Fibroblast of upper back skin (primary cell): ENCODE data around the gene NRXN2.

Experiments
- DNase-seq: peaks from one replicate; pipeline ENCODE4 v3.0.0-alpha.2; 2013

NRXN2 gene

DNA sequence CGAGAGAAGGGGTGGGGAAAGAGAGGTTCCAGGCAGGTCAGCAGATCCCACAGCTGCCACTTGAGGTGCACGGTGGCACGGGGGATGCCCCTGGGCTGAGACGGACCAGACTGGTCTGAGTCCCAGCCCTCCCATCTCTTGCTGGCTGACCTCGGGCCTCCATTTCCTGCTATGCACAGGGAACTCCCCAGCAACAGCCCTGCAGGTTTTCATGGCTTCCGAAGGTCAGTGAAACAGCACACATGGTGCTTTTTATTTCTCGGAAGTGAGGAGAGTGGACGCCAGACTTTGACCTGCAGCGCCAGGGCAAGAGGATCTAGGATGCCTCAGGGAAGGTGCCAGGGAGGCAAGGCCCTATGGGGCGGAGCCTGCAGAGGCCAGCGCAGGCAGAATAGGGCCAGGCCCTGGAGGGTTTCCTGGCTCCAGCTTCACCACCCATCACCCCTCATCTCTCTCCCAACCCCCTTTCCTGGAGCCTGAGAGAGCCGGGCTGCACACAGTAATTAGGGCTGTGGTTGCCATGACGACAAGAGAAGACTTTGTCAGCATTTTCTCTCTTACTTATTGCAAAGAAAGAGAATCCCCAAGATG lies 102.5 kb downstream of the NRXN2 start:
- DNase-seq = peak; percentile 29

- DNase-seq = peak; percentile 65
Observed at GRCh38 chr11:64619811-64620380, 103.1 kb downstream of the NRXN2 start.

DNA sequence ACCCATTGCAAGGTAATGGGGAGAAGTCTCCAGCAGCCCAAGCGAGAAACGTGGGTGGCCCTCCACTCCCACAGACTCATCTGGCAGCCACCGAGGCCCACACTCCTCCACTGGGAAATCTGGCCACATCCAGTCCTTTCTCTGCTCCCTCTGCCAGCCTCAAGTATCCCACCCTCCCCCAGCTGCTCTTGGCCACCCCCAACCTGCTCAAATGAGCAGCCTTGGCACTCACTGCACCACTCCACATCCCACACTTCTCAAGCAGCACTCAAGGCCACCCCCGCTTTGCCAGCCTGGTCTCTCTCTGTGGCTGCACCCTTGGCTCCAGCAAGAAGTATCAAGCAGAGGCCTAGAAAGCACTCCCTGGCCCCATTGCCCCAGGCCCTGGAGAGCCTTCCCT lies 103.8 kb downstream of the NRXN2 start:
- DNase-seq = no peak

GRCh38 chr11:64616817-64617216 lies 106.2 kb downstream of the NRXN2 start:
- no peak for DNase-seq

DNA sequence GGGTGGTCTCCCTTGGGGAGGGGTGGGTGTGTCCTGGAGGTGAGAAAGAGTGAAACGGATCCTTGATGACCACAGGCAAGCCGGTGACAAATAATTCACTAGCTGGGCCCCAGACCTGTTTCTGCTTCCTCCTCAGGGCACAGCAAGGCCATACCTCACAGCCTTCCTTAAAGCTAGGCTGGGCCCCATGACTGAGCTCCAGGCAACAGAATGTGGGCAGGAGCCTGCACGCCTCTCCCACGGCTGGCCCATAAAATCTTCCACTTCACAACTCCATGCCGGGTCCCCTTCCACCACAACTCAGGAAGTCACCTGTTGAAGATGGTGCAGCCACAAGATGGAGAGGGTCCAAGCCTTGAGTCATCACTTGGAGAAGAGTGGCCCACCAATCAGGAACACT lies 108.1 kb downstream of the NRXN2 start:
- no peak for DNase-seq

DNA sequence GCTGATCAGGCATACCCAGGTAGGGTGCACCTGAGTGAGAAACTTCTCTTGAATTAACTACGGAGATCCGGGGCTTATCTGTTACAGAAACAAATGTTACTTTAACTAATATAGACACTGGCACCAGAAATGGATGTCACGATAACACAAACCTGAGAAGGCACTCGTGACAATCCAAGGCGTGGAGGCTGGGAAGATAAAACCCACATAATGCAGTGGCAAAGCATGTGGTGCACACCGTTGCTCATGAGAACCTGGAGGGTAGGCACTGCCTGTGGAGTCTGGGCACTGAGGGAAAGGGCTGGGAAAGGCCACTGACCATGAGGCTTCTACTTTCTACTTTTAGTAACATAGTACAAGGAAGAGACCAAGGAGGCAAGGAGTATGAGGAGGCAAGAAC lies 109.3 kb downstream of the NRXN2 start:
- no peak for DNase-seq

DNA sequence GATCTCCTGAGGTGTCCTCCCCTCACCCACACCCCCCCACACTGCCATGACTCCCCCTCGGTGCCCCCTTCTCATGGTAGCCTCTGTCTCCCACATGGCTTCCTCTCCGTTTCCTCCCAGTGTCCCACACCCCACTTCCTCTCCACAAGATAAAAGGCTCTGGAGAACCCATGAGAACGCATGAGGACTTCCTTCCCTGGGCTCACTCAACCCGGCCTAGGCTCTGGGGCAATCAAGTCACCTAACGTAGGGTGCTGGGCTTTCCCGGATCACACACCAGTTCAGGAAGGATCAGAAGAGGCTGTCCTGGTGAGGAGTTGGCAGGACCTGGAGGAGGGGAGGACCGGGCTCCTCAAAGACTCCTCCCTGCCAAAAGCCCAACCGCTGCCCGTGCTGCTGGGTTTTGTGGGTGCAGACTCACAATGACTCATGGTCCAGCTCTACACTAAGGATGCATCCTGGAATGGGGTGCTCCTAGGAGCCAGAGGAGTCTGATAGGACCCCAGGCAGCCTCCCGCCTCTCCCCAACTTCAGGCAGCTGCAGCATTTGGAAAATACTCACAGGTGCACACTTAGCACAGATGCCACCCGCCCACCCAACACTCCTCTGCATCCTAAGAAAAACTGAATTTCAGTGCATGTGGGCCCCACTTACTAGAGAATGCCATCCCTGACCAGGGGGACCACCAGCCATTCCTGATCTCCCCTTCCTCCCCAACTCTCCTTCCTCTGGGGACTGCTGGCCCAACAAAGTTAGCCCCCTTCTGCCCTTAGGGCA lies 110.9 kb downstream of the NRXN2 start:
- DNase-seq = no peak

DNA sequence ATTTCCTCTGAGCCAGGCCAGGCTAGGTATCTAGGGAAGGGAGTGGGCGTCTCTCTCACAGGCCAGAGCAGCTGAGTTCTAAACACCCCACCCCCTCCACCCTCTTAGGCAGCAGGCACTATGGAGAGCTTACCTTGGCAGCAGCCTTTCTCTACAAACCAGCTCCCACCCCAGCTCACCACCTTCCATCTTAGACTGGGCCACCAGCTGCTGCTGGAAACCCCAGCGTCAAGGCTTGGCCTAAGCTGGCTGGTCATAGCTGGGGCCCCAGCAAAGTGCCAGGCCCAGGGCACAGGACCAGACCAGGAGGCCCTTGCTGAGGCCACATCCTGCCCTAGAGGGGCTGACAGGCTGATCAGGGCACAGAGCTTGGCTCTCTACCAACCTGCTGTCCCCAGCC lies 111.8 kb downstream of the NRXN2 start:
- no peak for DNase-seq

- no peak for DNase-seq
Observed at GRCh38 chr11:64610596-64610995, 112.4 kb downstream of the NRXN2 start.

DNA sequence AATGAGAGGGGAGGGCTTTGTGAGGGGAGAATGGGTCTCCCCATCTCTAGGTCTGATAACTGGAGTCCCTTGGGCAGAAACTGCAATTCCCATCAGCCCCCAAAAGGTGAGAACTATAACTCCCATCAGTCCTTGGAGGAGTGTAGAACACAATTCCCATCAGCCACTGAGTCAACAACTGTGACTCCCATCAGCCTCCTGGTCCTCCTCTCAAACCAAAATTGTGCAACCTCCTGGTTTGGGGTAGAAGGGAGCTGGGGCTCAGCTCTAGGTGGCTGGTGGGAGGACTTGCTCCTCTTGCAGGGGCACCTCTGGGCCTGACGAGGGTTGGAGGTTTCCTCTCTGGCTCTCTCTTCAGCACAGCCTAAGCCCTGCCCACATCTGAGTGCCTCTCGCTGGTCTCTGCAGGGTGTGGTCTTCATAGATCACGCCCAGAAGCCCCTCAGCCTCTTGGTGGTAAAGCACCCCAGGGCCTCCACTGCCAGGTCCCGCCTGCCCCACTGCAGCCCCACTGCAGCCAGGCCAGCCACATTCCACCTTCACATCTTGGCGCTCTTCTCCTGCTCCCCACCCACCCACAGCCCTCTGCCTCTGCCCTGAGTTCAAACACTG lies 113.5 kb downstream of the NRXN2 start:
- DNase-seq = no peak

- DNase-seq = no peak
Observed at GRCh38 chr11:64608636-64609035, 114.4 kb downstream of the NRXN2 start.

GRCh38 chr11:64608046-64608445 lies 115.0 kb downstream of the NRXN2 start:
- no peak for DNase-seq

GRCh38 chr11:64607381-64607985 lies 115.5 kb downstream of the NRXN2 start:
- no peak for DNase-seq

DNA sequence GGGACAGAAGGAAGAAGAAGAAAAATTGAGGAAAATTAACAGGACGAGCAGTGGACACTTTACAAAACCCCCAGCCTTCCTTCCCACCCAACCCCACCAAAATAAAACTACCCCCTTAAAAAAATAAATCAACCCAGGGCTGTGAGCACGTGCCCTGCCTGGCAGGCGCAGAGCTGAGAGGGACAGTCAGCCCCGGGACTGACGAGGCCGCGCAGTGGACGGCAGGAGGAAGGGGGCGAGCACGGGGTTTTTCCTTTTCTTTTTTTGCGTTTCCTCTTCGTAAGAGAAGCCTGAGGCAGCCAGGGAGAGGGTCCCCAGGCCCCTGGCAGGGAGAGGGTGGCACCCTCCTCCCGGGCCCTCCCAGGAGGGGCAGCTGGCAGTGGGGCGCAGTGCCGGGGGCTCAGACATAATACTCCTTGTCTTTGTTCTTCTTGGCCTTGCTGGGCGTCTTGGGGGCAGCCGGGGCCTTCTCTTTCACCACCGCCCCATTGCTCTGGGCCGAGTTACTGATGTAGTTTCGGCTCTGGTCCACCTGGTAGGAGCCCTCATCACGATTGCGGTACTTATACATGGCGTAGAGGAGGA lies 116.1 kb downstream of the NRXN2 start:
- no peak for DNase-seq

DNA sequence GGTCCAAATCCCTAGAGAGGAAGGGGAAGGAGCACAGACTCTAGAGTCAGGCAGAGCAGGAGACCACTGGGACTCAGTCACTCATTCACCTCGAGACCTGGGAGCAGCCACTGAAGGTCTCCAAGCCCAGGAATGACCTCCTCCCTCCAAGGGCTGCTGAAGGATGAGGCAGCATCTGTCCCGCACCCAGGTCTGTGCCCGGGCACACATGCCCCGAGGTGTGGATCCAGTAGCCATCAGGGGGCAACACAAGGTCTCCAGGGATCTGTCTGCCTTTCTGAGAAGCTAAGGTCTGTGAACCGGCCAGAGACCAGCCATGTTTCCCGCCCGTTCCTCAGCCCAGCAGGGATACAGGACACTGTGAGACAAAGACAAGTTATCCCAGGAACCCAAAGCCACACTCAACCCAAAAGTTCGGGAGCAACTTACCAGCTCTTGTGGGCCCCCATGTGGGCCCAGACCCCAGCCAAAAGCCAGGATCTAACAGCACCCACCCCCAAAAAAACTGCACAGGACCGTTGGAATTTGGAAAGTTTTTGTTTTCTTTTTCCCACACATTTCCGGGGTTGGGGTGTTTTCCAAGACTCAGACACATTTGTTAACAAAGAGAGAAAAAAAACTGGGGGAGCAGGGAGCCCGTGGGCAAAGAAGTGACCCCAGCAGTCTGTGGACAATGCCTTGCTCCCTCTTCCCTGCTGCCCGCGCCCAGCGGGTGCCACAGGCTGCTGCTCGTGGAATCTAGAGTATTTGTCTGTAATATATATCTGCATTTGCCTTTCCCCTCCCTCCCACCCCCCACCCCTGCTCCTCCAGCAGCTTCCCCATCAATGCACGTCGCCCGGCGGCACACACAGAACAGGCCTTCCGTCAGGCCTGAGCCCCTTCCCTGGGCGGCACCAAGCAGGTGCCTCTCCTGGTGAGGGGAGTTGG lies 117.1 kb downstream of the NRXN2 start:
- DNase-seq = no peak

DNA sequence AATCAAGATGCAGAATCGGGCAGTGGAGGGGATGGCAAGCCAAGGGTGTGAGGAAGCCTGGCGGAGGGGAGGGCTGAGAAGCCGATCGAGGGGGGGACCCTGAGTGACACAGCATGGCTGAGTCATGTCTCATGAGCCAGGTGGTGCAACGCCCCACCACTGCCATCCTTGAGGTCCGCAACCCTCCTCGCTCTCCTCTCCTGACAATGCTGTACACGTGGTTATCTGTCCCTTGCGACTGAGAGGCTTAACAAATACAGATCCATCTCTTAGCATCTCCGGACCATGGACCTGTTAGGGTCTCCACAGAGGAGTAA lies 117.8 kb downstream of the NRXN2 start:
- DNase-seq = no peak

- no peak for DNase-seq
Observed at GRCh38 chr11:64604458-64605243, 118.3 kb downstream of the NRXN2 start.

GRCh38 chr11:64603411-64604110 lies 119.4 kb downstream of the NRXN2 start:
- DNase-seq = no peak

DNA sequence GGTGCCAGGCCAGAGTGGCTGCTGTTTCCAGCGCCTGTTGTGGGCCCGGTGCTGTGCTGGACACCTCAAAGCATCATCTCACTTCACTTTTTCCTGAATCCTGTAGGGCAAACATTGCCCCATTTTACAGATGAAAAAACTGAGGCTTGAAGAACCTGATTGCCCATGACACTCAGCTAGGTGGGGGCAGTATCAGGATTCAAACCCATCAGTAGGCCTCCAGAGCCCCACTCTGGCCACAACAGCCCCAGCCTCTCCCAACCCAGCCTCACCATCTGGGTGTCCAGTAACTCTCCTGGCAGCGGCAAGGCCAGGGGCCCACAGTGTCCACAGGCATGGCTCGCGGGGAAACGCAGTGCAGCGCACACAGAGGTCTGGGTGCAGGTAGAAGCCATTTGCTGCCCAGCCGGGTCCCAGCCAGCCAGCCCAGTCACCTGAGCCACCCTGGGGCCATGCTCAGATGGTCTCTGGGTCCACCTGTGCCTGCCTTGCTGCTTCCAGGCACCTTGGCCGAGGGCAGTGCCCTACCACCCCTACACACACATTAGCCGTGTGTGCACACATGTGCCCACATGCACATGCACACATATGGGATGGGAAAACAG lies 120.4 kb downstream of the NRXN2 start:
- DNase-seq = no peak
